Fibroblast of villous mesenchyme (primary cell): ENCODE data around the gene PTCH2. TPM values are rescaled to one million over a fixed set of nuclear protein-coding genes. Genes with fewer than 3 reads are reported as not detected.
"Not testable (repeated sequence)": the region's sequence is repeated elsewhere in the genome, so short reads cannot be mapped to it uniquely, and the experiment has no call there.

Experiments
- DNase-seq: peaks from one replicate; pipeline ENCODE4 v3.0.0-alpha.2; 2010; ENCODE audit warnings: low read depth
- H3K4me3 ChIP-seq: 2 replicates; pipeline ENCODE4 v1.5.1; 2011; ENCODE audit warnings: low read depth, mild to moderate bottlenecking, low read length
- CTCF ChIP-seq: IDR thresholded peaks from 2 replicates; pipeline ENCODE4 v1.5.1; 2012; ENCODE audit warnings: low read depth, mild to moderate bottlenecking, low read length; ENCODE audit not compliant: insufficient read depth
- total RNA-seq: library from RNA; depleted of rRNA; stranded (reverse); fragments of >200 nt; gene quantifications from 2 replicates; pipeline ENCODE4 v1.2.3, GENCODE V29; 2012

The PTCH2 gene
- total RNA-seq, 1 donor, result under 0.01 TPM

- DNase-seq, result peak; percentile 96
- peak; percentile 6 for TF ChIP-seq CTCF
- H3K4me3 ChIP-seq, result peak overlapping the region; percentile 65
These were observed 23.3 kb downstream of the PTCH2 start for GRCh38 chr1:44819608-44820327.

- peak; percentile 84 for DNase-seq
These were observed 23.9 kb downstream of the PTCH2 start for GRCh38 chr1:44819196-44819607.

GRCh38 chr1:44817771-44818495 lies 25.1 kb downstream of the PTCH2 start:
- TF ChIP-seq CTCF, result no peak
- H3K4me3 ChIP-seq, result no peak overlapping the region
- no peak for DNase-seq

More at GRCh38 chr1:44819196-44819607, 23.9 kb downstream of the PTCH2 start:
- peak overlapping the region; percentile 51 for H3K4me3 ChIP-seq
- no peak for TF ChIP-seq CTCF

- H3K4me3 ChIP-seq, result no peak overlapping the region
- TF ChIP-seq CTCF, result no peak
- no peak for DNase-seq
These were observed 25.7 kb downstream of the PTCH2 start for GRCh38 chr1:44817307-44817706.

- not testable (repeated sequence) for DNase-seq, H3K4me3 ChIP-seq
These were observed 27.1 kb downstream of the PTCH2 start for GRCh38 chr1:44815926-44816325.

- DNase-seq, result no peak
- no peak for TF ChIP-seq CTCF
- H3K4me3 ChIP-seq, result no peak overlapping the region
These were observed 30.1 kb downstream of the PTCH2 start for GRCh38 chr1:44812822-44813543.

GRCh38 chr1:44811234-44811633 lies 31.8 kb downstream of the PTCH2 start:
- peak overlapping the region; percentile 6 for H3K4me3 ChIP-seq
- no peak for DNase-seq
- TF ChIP-seq CTCF, result no peak

GRCh38 chr1:44810762-44811105 lies 32.3 kb downstream of the PTCH2 start:
- DNase-seq, H3K4me3 ChIP-seq: not testable (repeated sequence)
